HUDEP-2 (cell line): ENCODE measurements around the gene SERP2.
A peak's percentile ranks its signal among the peaks of the same experiment; 100 is the strongest.

Experiments used
- DNase-seq, 76 experiments: peaks; one replicate each; lab custom pipeline; 2025; ENCODE audit not compliant: unreplicated experiment in 76 of 76; lab: John Stamatoyannopoulos, UW

Gene SERP2

DNA sequence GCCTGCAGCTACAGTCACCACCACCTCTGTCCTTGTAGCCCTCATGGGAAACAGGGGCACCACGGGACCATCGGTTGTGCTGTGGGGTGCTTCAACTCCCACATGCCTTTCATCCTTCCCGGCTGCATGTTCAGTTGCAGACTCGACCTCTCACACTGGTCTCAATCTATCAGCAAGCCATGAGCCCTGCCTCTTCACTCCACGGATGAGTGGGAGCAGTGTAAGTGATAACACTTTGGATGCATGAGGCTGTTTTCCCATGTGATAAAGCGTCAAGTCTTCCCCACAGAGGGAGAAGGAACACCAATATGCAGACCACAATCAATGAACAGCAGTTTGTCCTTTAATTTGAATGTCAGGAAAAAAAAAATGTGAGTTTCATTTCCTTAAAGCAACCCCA lies 12.2 kb downstream of the SERP2 start:
- peak in 9 of 76 experiments; percentile 6 to 35 (median 19) for DNase-seq

DNA sequence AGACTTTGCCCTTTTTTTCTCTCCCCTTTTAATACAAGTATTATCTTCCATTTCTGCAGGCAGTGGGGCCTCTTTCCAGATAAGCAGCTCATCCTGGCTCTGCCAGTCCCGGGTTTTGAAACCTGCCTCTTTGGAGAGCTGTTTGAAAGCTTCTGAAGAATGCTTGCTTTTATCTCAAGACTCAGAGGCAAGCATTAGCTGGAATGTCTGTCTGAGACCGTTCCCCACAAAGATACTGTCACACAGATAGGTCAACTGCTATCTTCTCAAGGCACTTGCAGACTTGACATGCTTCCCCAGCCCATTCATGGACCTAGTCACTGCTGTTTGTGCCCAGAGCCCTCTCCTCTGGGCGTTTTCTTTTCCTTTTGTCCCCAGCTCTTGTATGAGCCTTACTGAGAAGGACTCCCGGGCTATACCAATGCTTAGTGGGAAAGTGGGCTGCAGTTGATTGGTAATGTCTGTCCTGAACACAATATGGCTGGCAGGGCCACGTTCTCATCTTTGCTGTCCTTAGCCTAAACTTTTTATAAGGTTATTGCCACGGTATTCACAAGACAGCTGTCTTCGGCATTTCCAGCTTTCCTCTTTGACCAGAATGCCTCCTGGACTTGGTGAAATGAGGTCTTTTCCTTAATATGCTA lies 13.4 kb downstream of the SERP2 start:
- DNase-seq: peak in 75 of 76 experiments; percentile 32 to 98 (median 86)

DNA sequence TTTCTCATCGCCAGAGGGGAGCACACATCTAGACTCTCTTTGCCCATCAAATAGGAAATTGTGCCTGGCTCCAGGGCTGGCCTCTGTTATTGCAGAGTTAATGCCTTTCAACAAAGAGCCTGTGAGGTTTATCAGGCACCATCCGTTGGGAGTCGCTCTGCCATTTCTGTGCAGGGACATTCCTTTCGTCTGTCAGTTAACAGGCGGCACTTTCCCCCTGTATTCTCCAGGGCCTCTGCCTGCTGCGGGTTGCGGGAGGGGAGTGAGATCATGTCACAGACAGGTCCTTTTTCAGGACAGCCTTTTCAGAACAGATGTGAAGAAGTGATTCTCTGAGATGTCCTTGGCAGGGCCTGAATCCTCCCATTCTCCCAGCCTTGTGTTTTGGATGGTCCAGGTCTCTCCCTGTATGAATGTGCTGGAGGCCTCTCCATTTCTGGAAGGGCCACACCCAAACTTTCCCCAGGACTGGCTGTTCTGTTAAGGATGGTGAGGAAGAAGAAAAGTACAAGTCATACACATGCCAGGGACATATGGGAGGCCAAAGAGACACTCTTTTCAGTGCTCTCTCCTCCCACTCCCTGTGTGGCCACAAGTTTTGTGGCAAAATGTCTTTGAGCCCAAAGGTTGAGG lies 14.9 kb downstream of the SERP2 start:
- peak in 48 of 76 experiments; percentile 2 to 73 (median 30) for DNase-seq

DNA sequence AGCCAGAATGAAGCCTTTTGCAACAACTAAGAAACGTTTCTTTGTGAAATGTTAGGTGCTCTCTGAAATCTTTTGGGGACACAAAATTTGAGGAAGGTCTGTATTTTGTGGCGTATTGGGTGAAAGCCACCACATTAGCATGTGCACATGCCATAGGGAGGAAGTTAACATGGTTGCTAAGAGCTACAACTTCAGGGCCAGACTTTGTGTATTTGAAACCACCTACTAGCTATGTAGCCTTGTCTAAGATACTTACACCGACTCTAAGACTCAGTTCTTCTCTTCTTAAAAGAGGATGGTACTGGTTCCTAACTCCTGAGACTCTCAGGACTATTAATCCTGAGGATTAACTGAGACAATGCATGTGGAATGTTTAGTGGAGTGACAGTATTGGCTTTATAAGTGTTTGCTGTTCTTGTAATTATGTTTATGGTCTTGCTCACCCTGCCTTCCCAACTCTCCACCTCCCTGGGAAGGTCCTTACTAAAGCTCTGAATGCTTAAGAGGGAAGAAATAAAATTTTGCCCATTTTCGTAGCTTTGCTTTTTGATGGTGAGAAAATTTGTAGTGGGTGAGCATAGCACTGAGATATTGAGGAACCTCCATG lies 15.5 kb downstream of the SERP2 start:
- DNase-seq: no peak

DNA sequence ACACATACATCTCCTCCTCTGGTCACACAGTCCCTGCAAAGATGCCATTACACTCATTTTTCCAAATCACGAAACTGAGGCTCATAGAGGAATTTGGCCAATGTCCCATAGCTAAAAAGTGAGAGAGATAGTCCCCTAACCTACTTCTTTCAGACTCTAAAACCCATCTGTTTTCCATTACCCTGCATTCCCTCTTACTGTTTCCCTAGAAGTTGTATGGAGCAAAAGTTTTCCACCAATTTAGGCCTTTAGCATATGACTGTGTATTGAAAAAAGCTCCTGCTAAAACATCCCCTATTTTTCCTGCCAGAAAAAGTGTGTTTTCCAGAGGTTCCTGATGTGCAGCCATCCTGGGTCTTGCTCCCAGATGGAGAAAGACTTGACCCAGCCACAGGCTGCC lies 16.3 kb downstream of the SERP2 start:
- DNase-seq: no peak

DNA sequence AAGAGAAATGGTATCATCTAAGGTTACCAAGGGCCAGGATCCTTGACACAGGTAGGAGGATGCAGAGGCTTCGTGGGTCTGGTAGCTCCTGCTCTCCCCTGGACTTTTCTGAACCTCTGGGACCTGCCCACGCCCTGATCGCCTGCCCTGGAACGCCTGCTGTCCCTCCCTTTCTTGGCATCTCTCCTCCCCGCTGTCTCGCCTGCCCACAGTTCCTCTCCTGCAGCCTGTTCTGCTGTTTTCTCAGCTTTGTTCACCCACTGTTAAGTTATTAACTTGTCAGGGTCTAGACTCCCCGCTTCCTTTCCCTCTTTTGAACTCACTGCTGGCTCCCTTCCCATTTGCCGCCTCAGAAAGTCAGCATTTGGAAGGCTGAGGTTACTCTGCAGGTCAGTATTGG lies 19.8 kb downstream of the SERP2 start:
- peak in 68 of 76 experiments; percentile 5 to 79 (median 56) for DNase-seq

DNA sequence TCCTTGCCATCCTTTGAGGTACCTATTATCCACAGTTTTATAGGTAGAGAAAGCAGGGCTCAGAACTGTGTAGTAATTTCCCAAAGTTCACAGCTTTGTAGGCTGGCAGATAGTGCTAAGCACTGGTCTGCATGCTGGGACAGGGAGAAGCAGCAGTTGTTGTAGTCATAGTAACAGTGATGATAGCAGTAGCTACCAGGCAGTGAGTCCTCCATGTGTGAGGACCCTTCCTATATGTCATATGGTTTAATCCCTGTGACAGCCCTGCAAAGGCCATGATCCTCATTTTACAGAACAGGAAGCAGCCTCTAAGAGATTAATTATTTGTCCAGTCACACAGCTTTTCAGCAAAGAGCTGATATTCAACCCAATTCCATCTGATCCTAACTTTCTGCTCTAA lies 21.0 kb downstream of the SERP2 start:
- DNase-seq: no peak

DNA sequence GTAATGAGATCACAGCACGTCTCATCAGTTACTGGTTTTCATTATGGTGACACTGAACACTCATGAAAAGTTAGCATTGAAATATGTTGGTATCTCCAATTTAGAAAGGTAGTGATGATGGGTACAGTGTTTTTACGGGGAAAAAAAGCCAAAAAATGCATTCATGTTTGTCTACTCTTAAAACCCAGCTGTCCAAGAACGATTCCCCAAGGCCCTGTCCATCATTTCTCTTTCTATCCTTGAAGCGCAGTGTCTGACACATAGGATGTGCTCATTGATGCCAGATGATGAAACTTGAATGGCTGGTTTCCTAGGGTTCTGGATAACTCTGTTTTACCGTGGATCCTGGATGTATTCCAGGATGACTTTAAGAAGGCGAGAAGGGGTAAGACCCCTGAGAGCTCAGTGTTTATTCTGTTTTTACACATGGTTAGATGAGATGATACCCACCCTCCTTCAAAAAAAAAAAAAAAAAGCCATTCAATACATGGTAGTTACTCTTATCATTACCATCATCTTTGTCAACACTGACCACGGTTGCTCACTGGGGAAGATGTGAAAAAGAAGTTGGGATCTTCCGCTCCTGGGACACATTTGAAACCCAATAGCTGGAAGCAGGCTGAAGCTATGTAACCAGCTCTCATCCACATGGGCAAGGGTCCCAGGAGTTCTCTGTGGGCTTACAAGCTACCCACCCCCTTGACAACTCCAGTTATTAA lies 22.5 kb downstream of the SERP2 start:
- DNase-seq: no peak

DNA sequence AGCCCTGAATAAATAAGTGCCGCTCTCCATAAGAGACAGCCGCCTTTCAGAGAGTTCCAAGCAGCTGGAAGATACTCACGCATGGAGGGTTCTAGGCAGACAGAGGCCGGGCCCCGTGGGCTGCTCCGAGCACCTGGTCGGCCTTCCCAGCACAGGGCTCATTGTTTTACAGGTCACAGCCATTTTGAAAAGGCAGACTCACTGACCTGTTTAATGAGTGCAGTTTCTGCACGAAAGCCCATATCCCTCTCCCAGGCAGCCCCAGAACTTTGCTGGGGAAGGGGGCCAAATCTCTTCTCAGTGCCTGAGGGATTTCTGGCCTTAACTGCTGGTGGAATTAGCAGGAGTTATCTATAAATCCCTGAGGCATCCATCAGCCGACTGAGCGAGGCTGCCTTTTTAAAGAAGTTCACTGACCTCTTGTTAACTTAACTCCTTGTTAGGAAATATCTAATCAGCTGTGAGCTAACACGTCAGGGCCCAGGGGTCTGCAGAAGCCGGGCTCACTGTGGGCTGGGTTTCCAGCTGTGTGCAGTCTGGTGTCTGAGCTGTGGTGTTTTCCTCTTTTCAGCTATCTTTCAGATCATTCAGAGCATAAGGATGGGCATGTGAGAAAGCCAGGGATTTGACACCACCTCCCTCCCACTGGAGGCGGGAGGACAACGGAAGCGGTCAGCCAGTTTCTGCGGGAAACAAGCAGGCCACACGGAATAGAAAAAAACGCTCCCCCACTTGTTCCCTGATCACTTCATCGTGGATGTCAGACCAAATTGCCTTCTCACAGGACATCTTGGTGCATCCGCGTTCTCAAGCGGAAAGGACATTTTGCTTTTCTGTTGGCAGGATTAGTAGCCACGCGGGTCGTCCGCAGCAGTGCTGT lies 23.3 kb downstream of the SERP2 start:
- DNase-seq: peak in 1 of 76 experiments; percentile 13

DNA sequence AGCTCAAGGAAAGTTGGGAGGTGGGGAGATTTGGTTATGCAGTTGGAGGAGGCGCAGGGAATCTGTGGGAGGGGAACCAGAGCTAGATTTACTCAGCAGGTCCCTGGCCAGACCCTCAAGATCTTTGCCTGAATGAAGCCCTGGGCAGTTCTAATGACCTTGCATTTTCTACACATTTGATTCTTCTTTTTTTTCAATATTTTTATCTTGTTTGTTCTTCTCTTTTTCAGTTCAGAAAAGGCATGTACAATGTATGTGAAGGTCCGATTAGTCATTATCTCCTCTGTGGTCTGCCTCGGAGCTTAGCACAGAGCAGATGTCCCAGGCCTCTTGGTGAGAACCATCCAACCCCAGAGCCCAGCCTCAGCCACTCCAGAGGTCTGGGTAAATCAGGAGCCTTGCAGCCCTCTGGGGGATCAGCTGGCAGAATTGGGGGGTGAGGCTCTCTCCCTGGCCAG lies 24.2 kb downstream of the SERP2 start:
- DNase-seq: peak in 75 of 76 experiments; percentile 29 to 97 (median 86)

DNA sequence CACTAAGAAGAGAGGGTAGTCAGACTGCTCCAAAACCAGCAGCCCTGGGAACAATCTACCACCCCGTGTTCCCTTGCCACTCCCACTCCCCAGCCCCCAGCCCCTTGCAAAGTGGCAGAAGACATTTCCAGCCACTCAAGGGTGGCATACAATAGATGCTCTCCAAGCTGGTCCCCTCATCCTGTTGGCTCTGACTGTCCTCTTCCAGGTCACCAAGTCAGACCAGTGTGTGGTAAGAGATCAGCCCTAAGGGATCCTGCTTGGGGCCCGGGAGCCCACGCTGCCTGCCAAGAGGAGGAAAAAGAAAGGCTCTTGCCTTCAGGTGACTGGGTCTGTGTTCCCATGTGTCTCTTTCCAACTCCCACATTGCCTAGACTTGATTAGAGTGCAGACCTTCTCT lies 25.0 kb downstream of the SERP2 start:
- no peak for DNase-seq

DNA sequence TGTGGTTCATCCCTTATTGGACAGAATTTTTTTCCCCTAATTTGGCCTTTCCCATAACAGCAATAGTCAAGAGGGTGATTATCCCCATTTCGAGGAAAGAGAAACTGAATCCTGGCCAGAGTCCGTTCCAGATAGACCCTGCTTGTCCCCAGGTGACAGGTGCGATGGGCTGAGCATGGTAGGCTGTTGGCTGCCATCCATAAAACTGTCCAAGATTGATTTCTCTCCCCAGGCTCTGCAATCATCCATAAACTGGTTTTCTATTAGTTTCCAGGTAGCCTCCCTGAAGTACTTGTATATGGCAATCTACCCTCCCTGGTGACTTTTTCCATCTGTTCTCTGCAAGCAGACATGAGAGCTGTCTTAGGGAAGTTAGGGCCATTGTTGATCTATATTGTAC lies 25.4 kb downstream of the SERP2 start:
- DNase-seq: no peak

DNA sequence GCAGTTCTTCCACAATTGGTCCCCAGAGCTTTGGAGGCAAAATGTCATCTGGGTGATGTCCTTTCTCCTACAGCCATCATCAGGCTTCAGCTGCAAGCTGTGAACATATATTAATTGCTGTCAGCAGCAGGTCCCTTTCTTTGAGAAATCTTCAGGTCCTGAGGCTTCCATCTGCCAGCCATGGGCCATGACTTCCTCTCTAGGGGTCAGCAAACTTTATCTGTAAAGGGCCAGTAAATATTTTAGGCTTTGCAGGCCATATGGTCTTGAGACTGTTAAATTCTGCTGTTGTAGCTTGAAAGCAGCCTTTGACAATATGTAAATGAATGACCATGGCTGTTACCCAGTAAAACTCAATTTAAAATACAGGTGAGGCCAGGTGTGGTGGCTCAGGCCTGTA lies 27.1 kb downstream of the SERP2 start:
- DNase-seq: no peak

DNA sequence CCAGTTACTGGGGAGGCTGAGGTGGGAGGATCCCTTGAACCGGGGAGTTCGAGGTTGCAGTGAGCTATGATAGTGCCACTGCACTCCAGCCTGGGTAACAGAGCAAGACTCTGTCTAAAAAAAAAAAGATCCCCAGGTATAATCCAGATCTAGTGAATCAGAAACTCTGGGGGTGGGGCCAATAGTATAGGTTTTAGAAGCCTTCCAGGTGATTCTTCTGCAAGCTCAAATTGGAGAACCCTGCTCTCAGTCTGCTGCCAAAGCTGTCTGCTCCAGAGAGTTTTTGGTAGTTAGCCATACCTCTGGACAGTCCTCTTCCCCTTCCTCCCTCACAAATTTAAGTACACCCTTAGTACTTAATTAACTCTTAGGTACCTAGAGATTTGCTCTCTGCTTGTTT lies 28.0 kb downstream of the SERP2 start:
- no peak for DNase-seq

DNA sequence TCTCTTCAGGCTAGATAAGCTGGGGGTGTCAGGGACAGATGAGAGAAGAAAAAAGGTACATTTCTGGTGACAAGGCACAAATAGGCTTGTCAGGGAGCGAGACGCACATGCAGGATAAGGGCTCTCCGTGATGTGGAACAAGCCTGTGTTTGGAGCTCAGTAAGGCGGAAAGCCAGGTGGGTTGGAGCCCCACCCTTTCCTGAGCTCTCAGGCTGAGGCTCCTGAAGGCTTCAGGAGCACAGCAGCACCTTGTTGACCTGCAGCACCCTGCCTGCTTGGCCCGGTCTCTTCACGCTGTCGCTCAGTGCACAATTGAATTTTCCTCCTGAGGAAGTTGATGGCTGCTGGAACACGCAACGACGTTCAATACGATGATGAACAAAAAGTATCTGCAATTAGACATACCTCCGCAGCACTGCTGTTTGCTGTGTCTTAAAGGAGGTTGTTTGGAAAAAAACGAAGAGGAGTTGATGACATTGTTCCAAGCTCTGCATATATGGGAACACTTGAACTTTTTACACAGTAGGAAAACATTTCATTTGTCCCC lies 29.3 kb downstream of the SERP2 start:
- DNase-seq: no peak

DNA sequence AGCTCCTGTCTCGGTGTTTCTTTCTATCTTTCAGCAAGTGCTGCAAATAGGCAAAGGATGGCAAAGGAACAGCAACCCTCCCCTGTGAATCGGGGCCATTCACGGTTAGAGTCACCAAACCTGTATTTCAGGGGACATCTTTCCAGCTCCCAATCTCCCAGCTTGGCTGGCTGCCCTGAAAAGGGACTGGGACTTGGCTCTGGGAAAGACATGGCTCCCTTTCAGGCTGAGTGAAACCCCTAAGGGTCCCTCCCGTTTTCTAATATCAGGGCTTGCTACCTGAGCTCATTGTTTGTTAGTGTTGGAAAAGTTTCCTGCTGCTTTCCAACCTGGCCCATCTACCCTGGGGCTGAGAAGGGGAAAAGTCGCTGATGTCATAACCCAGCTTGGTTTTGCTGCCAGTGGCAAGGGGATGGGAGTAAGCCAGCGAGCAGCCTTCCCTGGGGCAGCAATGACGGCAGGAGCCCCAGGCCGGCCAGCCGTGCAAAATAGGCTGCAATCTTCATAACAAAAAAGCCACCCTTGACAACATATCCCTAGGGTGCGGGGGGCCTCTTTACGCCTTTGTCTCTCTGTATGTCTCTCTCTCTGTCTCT lies 29.9 kb downstream of the SERP2 start:
- DNase-seq: no peak

DNA sequence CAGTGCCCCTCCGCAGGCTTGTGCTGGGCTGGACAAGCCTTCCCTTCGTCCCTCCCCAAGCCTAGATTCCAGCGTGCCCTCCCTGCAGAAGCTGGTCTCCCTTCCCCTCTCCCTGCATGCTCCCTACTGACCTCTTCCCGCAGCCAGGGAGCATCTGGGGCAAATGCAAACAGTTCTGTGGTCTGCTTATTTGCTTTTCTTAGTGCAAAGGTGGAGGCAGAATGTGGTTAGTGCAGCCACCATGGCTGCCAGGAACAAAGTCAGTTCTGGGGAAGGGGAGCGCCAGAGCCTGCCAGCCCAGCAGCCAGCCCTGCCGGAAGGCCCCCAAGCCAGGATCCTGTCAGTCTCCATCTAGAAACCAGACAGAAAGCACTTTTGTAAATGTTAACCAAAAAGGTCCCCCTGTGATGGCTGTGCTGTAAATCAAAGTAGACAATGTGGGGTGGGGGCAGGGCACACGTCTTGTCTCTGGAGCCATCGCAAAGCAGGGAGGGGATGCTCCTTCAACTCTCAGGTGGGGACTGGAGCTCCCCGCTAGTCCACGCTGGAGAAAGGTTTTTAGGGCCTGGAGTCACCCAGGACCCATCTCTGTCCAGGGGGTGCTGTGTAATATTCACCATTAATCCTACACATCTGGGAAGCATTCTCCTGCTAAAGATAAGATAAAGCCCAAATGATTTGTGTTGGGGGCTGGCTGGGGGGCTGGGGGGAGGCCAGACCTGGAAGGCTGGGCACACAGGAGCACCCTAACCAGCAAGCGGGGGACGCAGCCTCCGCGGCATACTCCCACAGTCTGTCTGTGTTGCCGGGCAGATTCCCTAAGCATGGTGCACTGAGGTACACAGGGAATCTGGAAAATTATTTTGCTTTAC lies 30.9 kb downstream of the SERP2 start:
- no peak for DNase-seq

DNA sequence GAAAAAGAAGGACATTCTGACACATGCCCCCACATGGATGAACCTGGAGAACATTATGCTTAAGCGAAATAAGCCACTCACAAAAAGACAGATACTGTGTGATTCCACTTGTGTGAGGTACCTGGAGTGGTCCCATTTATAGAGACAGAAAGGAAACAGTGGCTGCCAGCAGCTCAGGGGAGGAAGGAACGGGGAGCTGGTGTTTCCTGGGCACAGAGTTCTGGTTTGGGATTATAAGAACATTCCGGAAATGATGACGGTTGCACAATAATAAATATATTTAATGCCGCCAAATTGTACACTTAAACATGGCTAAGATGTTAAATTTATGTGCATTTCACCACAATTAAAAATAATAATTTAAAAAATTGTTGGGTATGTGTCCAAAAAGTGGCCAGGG lies 33.0 kb downstream of the SERP2 start:
- DNase-seq: no peak

DNA sequence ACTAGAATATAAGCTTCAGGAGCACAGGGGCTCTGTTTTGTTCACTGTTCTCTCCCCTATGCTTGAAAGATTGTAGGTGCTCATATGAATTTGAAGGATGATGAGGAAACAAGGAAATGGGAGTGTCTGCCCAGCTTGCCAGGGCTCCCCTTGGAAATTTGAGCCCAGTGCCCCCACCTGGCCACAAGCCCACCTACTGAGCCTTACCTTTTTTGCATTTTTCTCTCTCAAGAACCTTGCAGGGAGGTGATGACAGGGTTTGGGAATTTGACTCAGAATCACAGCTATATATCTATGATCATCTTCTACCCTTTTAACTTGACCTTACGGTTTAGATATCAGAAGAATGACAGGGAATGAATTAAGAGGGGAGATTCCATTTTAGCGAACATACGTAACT lies 33.8 kb downstream of the SERP2 start:
- DNase-seq: no peak
